HCT116 (cell line): ENCODE measurements around the gene HUS1B. TPM values are rescaled to one million over a fixed set of nuclear protein-coding genes. Genes with fewer than 3 reads are reported as not detected.

ENCODE experiments used
- ATAC-seq: fragments of 200-7000 bp; cut with Tn5 transposase; 2 replicates; pipeline ENCODE4 v1.9.1; 2020; ENCODE audit warnings: mild to moderate bottlenecking, moderate library complexity
- BruUV-seq: library from RNA; stranded (reverse); fragments of 400-500 nt; replicated peaks from 2 replicates; lab custom pipeline; 2021; lab: Mats Ljungman, UMichigan
- CTCF ChIA-PET: fragments of 300-600 bp; sonication (Branson Sonifier 250); formaldehyde crosslinking; loops from one replicate; lab custom pipeline; 2021; ENCODE audit warnings: antibody characterized with exemption; lab: Charles Lee
- POLR2A ChIA-PET: fragments of 300-600, 350-600 bp; sonication (Branson Sonifier 250); formaldehyde crosslinking; loops from one replicate; lab custom pipeline; 2021; ENCODE audit warnings: antibody characterized with exemption; lab: Charles Lee
- RAD21 ChIA-PET, 2 experiments: fragments of 300-600 bp; sonication (Branson Sonifier 250); formaldehyde crosslinking; loops; one replicate each; lab custom pipeline; 2023; ENCODE audit warnings: low total read pairs in 2 of 2; ENCODE audit not compliant: uncharacterized antibody in 2 of 2, unreplicated experiment in 2 of 2, low non-redundant PET in 1 of 2; lab: Charles Lee
- DNase-seq: peaks from one replicate; pipeline ENCODE4 v3.0.0-alpha.2; 2010; ENCODE audit warnings: low read depth, low spot score
- H2AFZ ChIP-seq: fragments of 200-600 bp; shearing (Covaris generic), sonication (generic); 2 replicates; pipeline ENCODE4 v1.6.1; 2017; ENCODE audit warnings: low read depth, mixed run types, mixed read lengths, antibody characterized with exemption, low read length; ENCODE audit not compliant: poor library complexity, severe bottlenecking
- H3K27ac ChIP-seq: 2 replicates; pipeline ENCODE4 v1.5.1; 2012; ENCODE audit warnings: low read depth, low read length
- H3K27me3 ChIP-seq: fragments of 200-600 bp; sonication (generic); 2 replicates; pipeline ENCODE4 v1.6.1; 2016; ENCODE audit warnings: mixed run types, low read length, mixed read lengths; ENCODE audit not compliant: insufficient read depth
- H3K36me3 ChIP-seq, 2 experiments: fragments of 200-500 bp in 1 of 2; fragments of 200-600 bp in 1 of 2; sonication (Bioruptor generic) in 1 of 2; sonication (generic) in 1 of 2; 2 replicates each; pipeline versions ENCODE4 v1.5.1 to v1.6.1; 2014 to 2016; ENCODE audit warnings: low read length in 2 of 2, inconsistent platforms in 1 of 2, mixed read lengths in 1 of 2, mixed run types in 1 of 2; ENCODE audit not compliant: insufficient read depth in 2 of 2, control insufficient read depth in 1 of 2
- H3K4me1 ChIP-seq, 2 experiments: fragments of 200-600 bp in 1 of 2; sonication (generic) in 1 of 2; 2 replicates each; pipeline versions ENCODE4 v1.5.1 to v1.6.1; 2012 to 2017; ENCODE audit warnings: low read length in 2 of 2, inconsistent platforms in 1 of 2, mild to moderate bottlenecking in 1 of 2, mixed read lengths in 1 of 2, mixed run types in 1 of 2, moderate library complexity in 1 of 2; ENCODE audit not compliant: insufficient read depth in 2 of 2, control insufficient read depth in 1 of 2
- H3K4me2 ChIP-seq: fragments of 200-600 bp; sonication (generic); 2 replicates; pipeline ENCODE4 v1.6.1; 2017; ENCODE audit warnings: mixed run types, low read length, mixed read lengths
- H3K4me3 ChIP-seq, 2 experiments: fragments of 200-600 bp in 1 of 2; sonication (generic) in 1 of 2; replicated peaks in 1 of 2; 2 replicates each; pipeline ENCODE4 v1.5.1; 2011 to 2016; ENCODE audit warnings: low read length in 2 of 2, control low read depth in 1 of 2, low read depth in 1 of 2, mild to moderate bottlenecking in 1 of 2, mixed read lengths in 1 of 2, mixed run types in 1 of 2
- H3K79me2 ChIP-seq: fragments of 200-600 bp; sonication (generic); 2 replicates; pipeline ENCODE4 v1.6.1; 2017; ENCODE audit warnings: mild to moderate bottlenecking, mixed run types, low read length, moderate library complexity, mixed read lengths; ENCODE audit not compliant: insufficient read depth
- H3K9ac ChIP-seq: fragments of 200-600 bp; sonication (generic); 2 replicates; pipeline ENCODE4 v1.6.1; 2016; ENCODE audit warnings: low read length, mixed read lengths
- H3K9me2 ChIP-seq: fragments of 200-600 bp; sonication (generic), shearing (Covaris generic); 2 replicates; pipeline ENCODE4 v1.6.1; 2017; ENCODE audit warnings: mixed run types, mild to moderate bottlenecking, moderate library complexity; ENCODE audit not compliant: insufficient read depth
- H3K9me3 ChIP-seq, 2 experiments: fragments of 200-500 bp in 1 of 2; fragments of 200-600 bp in 1 of 2; sonication (Bioruptor generic) in 1 of 2; sonication (generic) in 1 of 2; 2 replicates each; pipeline ENCODE4 v1.6.1; 2014 to 2017; ENCODE audit warnings: low read length in 2 of 2, mixed read lengths in 2 of 2, inconsistent platforms in 1 of 2, low read depth in 1 of 2, mild to moderate bottlenecking in 1 of 2, mixed run types in 1 of 2, moderate library complexity in 1 of 2; ENCODE audit not compliant: control insufficient read depth in 1 of 2, insufficient read depth in 1 of 2
- H4K20me1 ChIP-seq: fragments of 200-600 bp; sonication (generic), shearing (Covaris generic); 2 replicates; pipeline ENCODE4 v1.6.1; 2017; ENCODE audit warnings: mixed run types, mild to moderate bottlenecking, moderate library complexity; ENCODE audit not compliant: insufficient read depth
- FOSL1 ChIP-seq: IDR thresholded peaks from 2 replicates; pipeline ENCODE4 v1.6.1; 2012; ENCODE audit warnings: low read depth
- POLR2AphosphoS5 ChIP-seq: IDR thresholded peaks from 2 replicates; pipeline ENCODE4 v1.6.1; 2011; ENCODE audit warnings: mild to moderate bottlenecking, low read depth, low read length, moderate library complexity
- REST ChIP-seq: IDR thresholded peaks from 2 replicates; pipeline ENCODE4 v1.6.1; 2012; ENCODE audit warnings: low read depth
- TCF7L2 ChIP-seq: IDR thresholded peaks from 2 replicates; pipeline ENCODE4 v1.7.0; 2011; ENCODE audit warnings: borderline replicate concordance, inconsistent platforms; ENCODE audit not compliant: insufficient read depth, insufficient read length; ENCODE audit errors: extremely low read depth
- intact Hi-C: fragments of 100-400 bp; cut with micrococcal nuclease; formaldehyde crosslinking; loops from 2 replicates; pipeline ENCODE4 v1.10.0; 2022
- total RNA-seq: library from RNA; stranded (reverse); gene quantifications from one replicate; pipeline ENCODE4 v1.2.1, GENCODE V29; 2021; ENCODE audit not compliant: unreplicated experiment
- TF ChIP-seq, protein P1 (sequence below), 3 experiments: fragments of 200-600 bp in 1 of 3; sonication (generic) in 1 of 3; IDR thresholded peaks in 2 of 3; conservative IDR thresholded peaks in 1 of 3; 2 replicates each; pipeline ENCODE4 v1.5.1; 2012 to 2017; ENCODE audit warnings: low read depth in 2 of 3, low read length in 2 of 3, antibody characterized with exemption in 1 of 3, borderline replicate concordance in 1 of 3, control low read depth in 1 of 3, mild to moderate bottlenecking in 1 of 3, mixed read lengths in 1 of 3, mixed run types in 1 of 3, moderate library complexity in 1 of 3; ENCODE audit not compliant: insufficient read depth in 1 of 3

Gene HUS1B
- total RNA-seq, 1 experiment from 2014 or later: 0.76 TPM

DNA sequence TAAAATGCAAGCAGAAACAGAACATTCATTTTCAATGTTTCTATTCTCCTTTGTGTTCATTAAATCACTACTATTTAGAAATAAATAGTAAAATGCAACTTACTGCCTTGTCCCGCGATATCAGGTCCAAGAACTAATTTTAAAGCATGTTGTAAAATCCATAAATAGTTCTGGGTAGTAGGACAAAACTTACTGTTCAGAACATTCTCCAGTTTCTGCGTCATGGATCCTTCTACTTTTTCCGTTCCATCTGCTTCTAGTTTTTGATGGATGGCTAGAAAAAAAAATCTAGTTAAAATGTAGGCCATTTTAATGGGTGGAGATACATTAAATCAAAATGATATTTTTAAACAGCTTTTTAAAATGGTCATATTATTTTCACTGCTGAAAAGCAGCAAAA is 47.0 kb downstream of the HUS1B start (continued):
- TF ChIP-seq, protein P1, sequence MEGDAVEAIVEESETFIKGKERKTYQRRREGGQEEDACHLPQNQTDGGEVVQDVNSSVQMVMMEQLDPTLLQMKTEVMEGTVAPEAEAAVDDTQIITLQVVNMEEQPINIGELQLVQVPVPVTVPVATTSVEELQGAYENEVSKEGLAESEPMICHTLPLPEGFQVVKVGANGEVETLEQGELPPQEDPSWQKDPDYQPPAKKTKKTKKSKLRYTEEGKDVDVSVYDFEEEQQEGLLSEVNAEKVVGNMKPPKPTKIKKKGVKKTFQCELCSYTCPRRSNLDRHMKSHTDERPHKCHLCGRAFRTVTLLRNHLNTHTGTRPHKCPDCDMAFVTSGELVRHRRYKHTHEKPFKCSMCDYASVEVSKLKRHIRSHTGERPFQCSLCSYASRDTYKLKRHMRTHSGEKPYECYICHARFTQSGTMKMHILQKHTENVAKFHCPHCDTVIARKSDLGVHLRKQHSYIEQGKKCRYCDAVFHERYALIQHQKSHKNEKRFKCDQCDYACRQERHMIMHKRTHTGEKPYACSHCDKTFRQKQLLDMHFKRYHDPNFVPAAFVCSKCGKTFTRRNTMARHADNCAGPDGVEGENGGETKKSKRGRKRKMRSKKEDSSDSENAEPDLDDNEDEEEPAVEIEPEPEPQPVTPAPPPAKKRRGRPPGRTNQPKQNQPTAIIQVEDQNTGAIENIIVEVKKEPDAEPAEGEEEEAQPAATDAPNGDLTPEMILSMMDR (IDR thresholded peaks at IDR 0.05 in 2 of 3, conservative IDR thresholded peaks at IDR 0.05 in 1 of 3; ENCODE audit: borderline replicate concordance in 1 of 3, insufficient read depth in 1 of 3, low read depth in 2 of 3, low read length in 2 of 3): no peak
- TF ChIP-seq REST: no peak

- Histone ChIP-seq H3K36me3 (peaks cover 0 to 2% of the 10 kb centered on the region in 2 experiments; a peak in 1 of 4 replicates), H3K9me3 (no peaks in the 10 kb centered on the region), H3K9me2 (no peaks in the 10 kb centered on the region), H3K9ac (no peak overlapping the region), H3K79me2 (no peaks in the 10 kb centered on the region), H3K4me3 (no peak overlapping the region), H3K27me3 (no peaks in the 10 kb centered on the region), H3K27ac (no peak overlapping the region), H2AFZ (no peak overlapping the region), H3K4me2 (no peak overlapping the region), H4K20me1 (no peaks in the 10 kb centered on the region), H3K4me1 (no peaks in the 10 kb centered on the region)
- ATAC-seq (no peak), DNase-seq (no peak)
- intact Hi-C loops: no loop called here
- TF ChIP-seq FOSL1 (no peak), POLR2AphosphoS5 (no peak), REST (no peak), TCF7L2 (no peak)
- TF ChIP-seq, protein P1 (IDR thresholded peaks at IDR 0.05 in 2 of 3, conservative IDR thresholded peaks at IDR 0.05 in 1 of 3; ENCODE audit: borderline replicate concordance in 1 of 3, insufficient read depth in 1 of 3, low read depth in 2 of 3, low read length in 2 of 3): no peak
- no TSS peak for BruUV-seq
- ChIA-PET RAD21 (no interaction called here), POLR2A (no interaction called here), CTCF (interaction anchor here (1.6 kb wide), 1 partner anchor 14 kb away, joined by 4 read pairs; no protein-coding TSS in a partner anchor)
These were observed 50.0 kb downstream of the HUS1B start for GRCh38 chr6:606829-607379.
